ENCODE data around the gene THBS2. TPM values are rescaled to one million over a fixed set of nuclear protein-coding genes. Genes with fewer than 3 reads are reported as not detected.

The THBS2 gene
- total RNA-seq, 2 experiments from 2014 or later: not detected

DNA sequence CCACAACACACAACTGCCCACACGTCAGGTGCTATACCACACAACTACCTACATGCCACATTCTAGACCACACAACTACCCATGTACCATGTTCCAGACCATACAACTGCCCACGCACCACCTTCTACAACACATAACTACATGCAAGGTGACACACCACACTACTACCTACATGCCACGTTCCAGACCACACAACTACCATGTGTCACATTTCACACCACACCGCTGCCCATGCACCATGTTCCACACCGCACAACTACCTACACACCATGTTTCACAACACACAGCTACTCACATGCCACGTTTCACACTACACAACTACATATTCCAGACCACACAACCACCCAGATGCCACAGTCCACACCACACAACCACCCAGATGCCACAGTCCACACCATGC, 19.8 kb downstream of the THBS2 start:
- DNase-seq (no peak), ATAC-seq (no peak)
- H3K27ac Mint-ChIP-seq: no peak overlapping the region
- H3K9me3 Mint-ChIP-seq (ENCODE audit: insufficient read depth): peaks cover 6% of the 10 kb centered on the region
- H3K27me3 Mint-ChIP-seq (ENCODE audit: low read depth): no peaks in the 10 kb centered on the region
- no peaks in the 10 kb centered on the region for H3K36me3 Mint-ChIP-seq (ENCODE audit: low read depth)
- POLR2A ChIA-PET: no interaction called here
- H3K4me3 Mint-ChIP-seq: no peak overlapping the region
- no peaks in the 10 kb centered on the region for H3K4me1 Mint-ChIP-seq (ENCODE audit: low read depth)
- CTCF ChIA-PET: no interaction called here

DNA sequence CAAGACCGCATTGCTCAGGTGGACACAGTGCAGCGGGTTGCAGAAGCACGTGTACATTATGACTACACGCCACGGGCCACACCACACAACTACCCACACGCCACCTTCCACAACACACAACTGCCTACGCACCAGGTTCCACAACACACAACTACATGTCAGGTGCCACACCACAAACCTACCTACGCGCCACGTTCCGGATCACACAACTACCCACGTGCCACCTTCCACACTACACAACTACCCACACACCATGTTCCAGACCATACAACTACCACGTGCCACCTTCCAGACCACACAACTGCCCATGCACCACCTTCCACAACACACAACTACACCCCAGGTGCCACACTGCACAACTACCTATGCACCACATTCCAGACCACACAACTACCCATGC, 20.5 kb downstream of the THBS2 start:
- Mint-ChIP-seq H3K4me3 (no peak overlapping the region), H3K4me1 (ENCODE audit: low read depth) (no peaks in the 10 kb centered on the region), H3K36me3 (ENCODE audit: low read depth) (no peaks in the 10 kb centered on the region), H3K27ac (no peak overlapping the region), H3K9me3 (ENCODE audit: insufficient read depth) (peaks cover 6% of the 10 kb centered on the region), H3K27me3 (ENCODE audit: low read depth) (no peaks in the 10 kb centered on the region)
- ChIA-PET CTCF (no interaction called here), POLR2A (no interaction called here)
- ATAC-seq (no peak), DNase-seq (no peak)

DNA sequence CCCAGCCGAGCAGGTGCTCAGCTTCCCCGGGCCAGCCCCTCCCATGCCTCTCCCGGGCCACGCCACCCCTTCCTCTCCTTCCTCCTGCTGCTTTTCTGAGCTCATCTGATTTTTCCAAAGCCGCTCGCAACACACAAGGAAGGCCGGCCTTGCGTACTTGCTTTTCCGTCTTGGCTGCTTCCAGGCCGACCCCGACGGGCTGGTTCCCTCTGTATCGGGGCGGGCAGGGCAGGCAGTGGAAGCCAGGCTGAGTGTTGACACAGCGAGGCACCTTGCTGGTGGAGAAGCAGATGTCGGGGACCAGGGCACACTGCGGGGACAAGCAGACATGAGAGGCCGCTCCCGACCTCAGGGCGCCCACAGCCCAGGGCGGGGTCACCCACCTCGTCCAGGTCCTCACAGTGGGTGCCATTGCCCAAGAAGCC, 21.1 kb downstream of the THBS2 start:
- H3K27me3 Mint-ChIP-seq (ENCODE audit: low read depth): no peaks in the 10 kb centered on the region
- peaks cover 6% of the 10 kb centered on the region for H3K9me3 Mint-ChIP-seq (ENCODE audit: insufficient read depth)
- H3K27ac Mint-ChIP-seq: no peak overlapping the region
- CTCF ChIA-PET: no interaction called here
- POLR2A ChIA-PET: no interaction called here
- H3K36me3 Mint-ChIP-seq (ENCODE audit: low read depth): no peaks in the 10 kb centered on the region
- no peaks in the 10 kb centered on the region for H3K4me1 Mint-ChIP-seq (ENCODE audit: low read depth)
- H3K4me3 Mint-ChIP-seq: no peak overlapping the region
- no peak for DNase-seq
- no peak for ATAC-seq

DNA sequence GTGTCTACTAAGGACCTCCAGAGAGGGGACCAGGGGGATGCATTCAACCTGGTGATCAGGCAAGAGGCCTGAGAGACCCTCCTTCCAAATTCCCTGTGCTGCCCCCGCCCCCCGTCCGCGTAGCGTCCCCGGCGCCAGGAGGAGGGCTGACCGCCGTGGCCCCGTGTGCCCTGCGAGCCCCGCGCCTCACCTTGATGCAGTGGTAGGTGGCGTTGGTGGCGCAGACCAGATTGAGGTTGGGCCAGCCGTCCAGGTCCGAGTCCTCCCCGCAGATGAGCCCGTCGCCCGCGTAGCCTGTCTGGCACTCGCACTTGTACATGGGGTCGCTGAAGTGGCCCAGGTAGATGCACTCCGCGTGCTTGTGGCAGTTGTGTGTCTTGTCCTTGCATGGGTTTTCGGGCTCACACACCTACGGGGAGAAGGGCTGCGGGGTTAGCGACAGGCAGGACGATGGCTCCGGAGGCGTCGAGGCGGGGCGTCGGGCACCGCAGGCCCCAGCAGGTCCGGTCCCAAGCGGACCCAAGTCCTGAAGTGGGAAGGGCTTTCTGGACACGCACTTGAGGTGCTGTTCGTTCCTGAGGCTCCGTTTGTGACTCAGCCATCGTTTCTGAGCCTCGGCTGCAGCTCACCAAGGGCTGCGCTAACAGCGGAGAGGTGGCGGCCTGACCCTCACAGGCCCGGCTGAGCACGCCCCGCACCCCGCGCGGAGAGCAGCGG, 21.7 kb downstream of the THBS2 start:
- Mint-ChIP-seq H3K27me3 (ENCODE audit: low read depth) (no peaks in the 10 kb centered on the region), H3K9me3 (ENCODE audit: insufficient read depth) (peaks cover 6% of the 10 kb centered on the region), H3K4me1 (ENCODE audit: low read depth) (no peaks in the 10 kb centered on the region), H3K36me3 (ENCODE audit: low read depth) (no peaks in the 10 kb centered on the region), H3K27ac (no peak overlapping the region), H3K4me3 (no peak overlapping the region)
- CTCF ChIA-PET: no interaction called here
- DNase-seq (no peak), ATAC-seq (no peak)
- POLR2A ChIA-PET: no interaction called here

DNA sequence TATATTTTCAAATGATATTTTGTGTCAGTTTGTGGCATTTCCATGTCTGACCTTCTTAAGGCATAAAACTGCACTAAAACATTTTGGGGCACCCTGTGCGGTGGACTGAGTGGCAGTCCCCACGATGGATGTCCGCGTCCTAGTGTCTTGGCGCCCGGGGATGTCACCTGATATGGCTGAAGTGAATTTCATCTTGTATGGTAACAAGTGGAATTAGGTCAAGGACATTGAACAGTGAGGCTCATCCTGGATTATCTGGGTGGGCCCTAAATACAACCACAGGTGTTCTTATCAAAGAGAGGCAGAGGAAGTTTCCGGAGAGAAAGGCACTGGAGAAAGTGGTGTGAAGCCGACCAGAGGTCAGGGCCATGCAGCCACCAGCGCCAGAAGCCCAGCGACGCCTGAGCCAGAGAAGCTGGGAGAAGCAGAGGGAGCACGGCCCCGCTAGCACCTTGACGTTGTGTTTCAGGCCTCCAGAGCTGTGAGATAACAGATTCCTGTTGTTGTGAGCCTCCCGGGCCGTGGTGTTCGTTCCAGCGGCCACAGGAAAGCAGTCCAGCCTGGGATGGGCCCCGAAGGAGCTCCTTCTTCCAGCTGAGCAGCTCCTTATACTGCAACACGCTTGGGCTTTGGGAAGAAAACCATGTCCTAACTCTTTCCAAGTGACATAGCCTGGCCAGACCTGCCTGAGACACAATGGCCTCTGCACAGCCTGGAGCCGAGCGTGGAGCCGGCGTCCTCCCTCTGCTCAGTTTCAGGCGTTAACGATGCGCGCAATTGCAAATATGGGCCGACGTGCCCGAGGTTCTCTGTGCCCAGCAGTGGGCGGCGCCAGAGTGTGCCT, 22.5 kb downstream of the THBS2 start:
- no peak for DNase-seq
- Mint-ChIP-seq H3K27ac (no peak overlapping the region), H3K27me3 (ENCODE audit: low read depth) (no peaks in the 10 kb centered on the region), H3K4me1 (ENCODE audit: low read depth) (no peaks in the 10 kb centered on the region), H3K9me3 (ENCODE audit: insufficient read depth) (peaks cover 6% of the 10 kb centered on the region), H3K4me3 (no peak overlapping the region), H3K36me3 (ENCODE audit: low read depth) (no peaks in the 10 kb centered on the region)
- CTCF ChIA-PET: no interaction called here
- ATAC-seq: no peak
- POLR2A ChIA-PET: no interaction called here

DNA sequence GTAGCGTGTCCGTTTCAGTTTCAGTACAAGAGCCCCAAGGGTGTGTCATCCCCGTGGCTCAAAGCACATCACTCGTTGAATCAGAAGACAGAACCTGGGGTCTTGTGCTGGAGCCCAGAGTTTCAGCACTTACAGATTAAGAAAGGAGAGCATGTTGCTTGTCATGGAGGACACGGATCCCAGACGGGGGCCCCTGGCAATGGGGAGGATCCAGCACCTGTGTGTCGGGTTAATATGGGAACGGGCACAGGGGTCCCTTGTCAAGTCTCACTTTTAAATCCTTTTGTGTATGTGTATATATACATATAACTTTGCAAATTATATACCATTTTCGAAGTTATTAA, 23.4 kb downstream of the THBS2 start:
- ChIA-PET POLR2A (no interaction called here), CTCF (no interaction called here)
- ATAC-seq: no peak
- H3K4me1 Mint-ChIP-seq (ENCODE audit: low read depth): no peaks in the 10 kb centered on the region
- H3K36me3 Mint-ChIP-seq (ENCODE audit: low read depth): no peaks in the 10 kb centered on the region
- peaks cover 6% of the 10 kb centered on the region for H3K9me3 Mint-ChIP-seq (ENCODE audit: insufficient read depth)
- no peak overlapping the region for H3K27ac Mint-ChIP-seq
- DNase-seq: no peak
- H3K27me3 Mint-ChIP-seq (ENCODE audit: low read depth): no peaks in the 10 kb centered on the region
- no peak overlapping the region for H3K4me3 Mint-ChIP-seq

DNA sequence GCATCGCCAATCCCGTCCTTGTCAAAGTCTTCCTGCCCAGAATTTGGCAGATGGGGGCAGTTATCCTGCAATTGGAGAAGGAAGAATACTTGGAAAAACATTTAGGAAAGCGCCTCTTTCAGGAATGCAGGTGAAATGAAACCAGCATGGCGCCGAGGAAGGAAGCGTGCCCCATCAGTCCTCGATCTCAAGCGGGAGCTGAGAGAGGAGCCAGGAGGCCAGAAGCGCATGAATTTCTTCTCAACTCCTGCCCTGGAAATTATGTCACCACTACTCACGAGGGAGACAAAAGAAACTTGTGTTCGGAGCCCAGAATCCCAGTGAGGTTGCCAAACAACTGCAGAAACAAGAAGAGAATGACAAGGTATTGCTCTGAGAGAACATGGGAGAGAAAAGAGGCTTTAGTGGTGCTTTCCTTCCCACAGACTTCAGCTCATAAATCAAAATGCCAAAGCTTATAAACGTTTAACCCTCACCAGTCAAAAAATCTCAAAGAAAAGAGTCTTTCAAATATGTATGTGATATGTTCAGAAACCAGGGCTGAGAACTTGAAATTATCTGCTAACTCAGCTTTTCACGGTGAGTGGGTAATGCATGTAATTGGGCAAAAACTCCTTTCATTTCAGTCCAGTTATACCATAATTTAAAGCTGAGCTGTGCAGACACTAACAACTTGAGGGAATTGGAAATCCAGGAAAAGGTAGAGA, 23.9 kb downstream of the THBS2 start:
- POLR2A ChIA-PET: no interaction called here
- no peaks in the 10 kb centered on the region for H3K4me1 Mint-ChIP-seq (ENCODE audit: low read depth)
- DNase-seq (no peak), ATAC-seq (no peak)
- no peaks in the 10 kb centered on the region for H3K27me3 Mint-ChIP-seq (ENCODE audit: low read depth)
- no peak overlapping the region for H3K27ac Mint-ChIP-seq
- no peaks in the 10 kb centered on the region for H3K36me3 Mint-ChIP-seq (ENCODE audit: low read depth)
- H3K4me3 Mint-ChIP-seq: no peak overlapping the region
- peaks cover 5% of the 10 kb centered on the region for H3K9me3 Mint-ChIP-seq (ENCODE audit: insufficient read depth)
- CTCF ChIA-PET: no interaction called here

DNA sequence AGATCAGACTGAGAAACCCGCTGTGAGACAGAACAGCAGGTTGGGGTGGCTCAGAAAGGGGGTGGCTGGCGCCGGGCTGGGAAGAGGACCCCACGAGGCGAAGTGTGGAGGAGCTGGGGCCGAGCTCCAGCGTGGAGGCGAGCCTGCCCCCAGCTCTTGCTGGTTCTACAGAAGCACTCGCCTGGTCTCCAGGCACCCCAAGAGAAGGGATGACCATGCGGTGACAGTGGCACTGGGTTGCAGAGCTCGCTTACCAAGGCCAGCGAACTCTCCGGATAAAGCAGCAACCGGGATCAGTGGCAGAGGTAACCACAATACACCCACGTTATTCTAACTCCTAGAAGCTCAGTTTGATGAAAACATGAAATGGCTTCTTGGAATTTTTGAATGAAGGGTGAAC, 26.5 kb downstream of the THBS2 start:
- ChIA-PET POLR2A (no interaction called here), CTCF (no interaction called here)
- DNase-seq (no peak), ATAC-seq (no peak)
- Mint-ChIP-seq H3K27me3 (ENCODE audit: low read depth) (no peaks in the 10 kb centered on the region), H3K9me3 (ENCODE audit: insufficient read depth) (no peaks in the 10 kb centered on the region), H3K4me3 (no peak overlapping the region), H3K27ac (no peak overlapping the region), H3K4me1 (ENCODE audit: low read depth) (no peaks in the 10 kb centered on the region), H3K36me3 (ENCODE audit: low read depth) (no peaks in the 10 kb centered on the region)

DNA sequence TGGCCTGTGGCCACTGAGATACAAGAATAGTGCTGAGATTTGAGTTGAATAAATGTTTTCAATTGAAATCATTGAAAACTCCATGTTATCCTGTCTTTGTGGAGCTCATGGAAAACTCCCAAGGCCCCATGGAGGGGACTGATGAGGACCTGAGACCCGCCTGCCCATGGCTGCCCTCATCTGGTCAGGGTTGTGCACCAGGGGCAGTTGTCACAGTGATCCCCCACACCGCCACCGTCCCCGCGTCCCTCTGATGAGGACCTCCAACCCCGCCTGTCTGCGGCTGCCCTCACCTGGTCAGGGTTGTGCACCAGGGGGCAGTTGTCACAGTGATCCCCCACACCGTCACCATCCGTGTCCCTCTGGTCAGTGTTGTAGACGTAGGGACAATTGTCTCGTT, 27.8 kb downstream of the THBS2 start:
- POLR2A ChIA-PET: no interaction called here

DNA sequence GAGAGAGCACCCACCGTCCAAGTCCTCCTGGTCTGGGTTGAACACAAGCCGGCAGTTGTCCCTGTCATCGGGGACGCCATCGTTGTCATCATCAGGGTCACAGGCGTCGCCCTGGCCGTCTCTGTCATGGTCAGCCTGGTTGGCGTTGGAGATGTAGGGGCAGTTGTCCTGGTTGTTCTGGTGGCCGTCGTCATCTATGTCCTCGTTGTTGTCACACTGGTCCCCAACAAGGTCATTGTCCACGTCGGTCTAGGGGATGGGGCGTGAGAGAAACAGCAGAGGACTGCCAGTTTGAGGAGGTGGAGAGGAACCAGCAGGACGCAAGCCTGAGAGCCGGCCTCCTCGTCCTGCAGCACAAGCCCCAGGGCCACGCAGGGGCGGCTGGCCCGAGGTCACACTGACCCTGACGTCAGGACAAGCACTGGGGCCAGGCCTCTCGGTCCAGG, 28.5 kb downstream of the THBS2 start:
- Mint-ChIP-seq H3K27ac (no peak overlapping the region), H3K9me3 (ENCODE audit: insufficient read depth) (no peaks in the 10 kb centered on the region), H3K4me1 (ENCODE audit: low read depth) (no peaks in the 10 kb centered on the region), H3K36me3 (ENCODE audit: low read depth) (no peaks in the 10 kb centered on the region), H3K4me3 (no peak overlapping the region), H3K27me3 (ENCODE audit: low read depth) (no peaks in the 10 kb centered on the region)
- CTCF ChIA-PET: no interaction called here
- POLR2A ChIA-PET: no interaction called here
- DNase-seq (no peak), ATAC-seq (no peak)

More for the DNA sequence above, 27.8 kb downstream of the THBS2 start:
- Mint-ChIP-seq H3K9me3 (ENCODE audit: insufficient read depth) (no peaks in the 10 kb centered on the region), H3K36me3 (ENCODE audit: low read depth) (no peaks in the 10 kb centered on the region), H3K4me3 (no peak overlapping the region), H3K27me3 (ENCODE audit: low read depth) (no peaks in the 10 kb centered on the region), H3K27ac (no peak overlapping the region), H3K4me1 (ENCODE audit: low read depth) (no peaks in the 10 kb centered on the region)
- no peak for ATAC-seq
- CTCF ChIA-PET: no interaction called here
- DNase-seq: no peak

DNA sequence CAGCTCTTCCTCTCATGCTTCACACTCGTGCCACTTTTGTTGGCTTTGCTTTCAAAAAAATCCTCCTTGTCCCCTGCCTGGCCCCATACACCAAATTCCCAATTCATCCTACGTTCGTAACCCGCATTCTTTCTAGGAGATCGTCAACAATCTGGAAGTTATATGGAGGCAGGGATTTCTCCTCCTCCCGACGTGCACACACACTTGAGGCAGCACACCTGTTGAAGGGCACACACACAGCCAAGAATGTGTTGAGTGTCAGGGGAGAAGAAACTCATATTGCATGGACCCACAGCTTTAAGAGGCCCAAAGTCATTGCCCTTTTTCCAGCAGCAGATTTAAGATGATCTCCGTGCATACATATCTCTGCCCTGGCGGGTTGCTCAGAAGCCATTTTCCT, 28.9 kb downstream of the THBS2 start:
- Mint-ChIP-seq H3K36me3 (ENCODE audit: low read depth) (no peaks in the 10 kb centered on the region), H3K27ac (no peak overlapping the region), H3K4me1 (ENCODE audit: low read depth) (no peaks in the 10 kb centered on the region), H3K4me3 (no peak overlapping the region), H3K9me3 (ENCODE audit: insufficient read depth) (no peaks in the 10 kb centered on the region), H3K27me3 (ENCODE audit: low read depth) (no peaks in the 10 kb centered on the region)
- ATAC-seq (no peak), DNase-seq (no peak)
- ChIA-PET POLR2A (no interaction called here), CTCF (no interaction called here)

DNA sequence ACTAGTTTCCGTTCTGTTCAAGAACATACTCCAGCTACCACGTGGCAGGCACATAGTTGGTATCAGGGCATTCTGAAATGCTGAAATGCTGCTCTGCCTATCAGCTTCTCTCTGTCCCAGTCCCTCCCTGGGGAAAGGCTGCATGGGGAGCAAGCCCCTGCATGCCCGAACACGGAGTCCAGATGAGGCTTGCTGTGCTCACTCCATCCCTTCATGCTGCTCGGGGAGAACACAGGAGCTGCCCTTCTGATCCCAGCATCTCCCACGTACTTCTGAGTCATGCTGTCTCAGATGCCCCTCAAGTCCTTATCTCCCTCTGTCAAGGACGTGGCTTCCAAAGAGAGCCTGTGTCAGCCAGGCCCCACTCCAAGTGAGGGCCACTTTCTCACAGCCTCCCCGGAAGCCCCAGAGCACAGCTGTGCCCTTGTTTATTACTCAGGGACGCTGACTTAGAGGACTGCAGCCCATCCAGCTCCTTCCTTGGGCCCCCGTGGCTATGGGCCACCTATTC, 29.4 kb downstream of the THBS2 start:
- DNase-seq (no peak), ATAC-seq (no peak)
- H3K36me3 Mint-ChIP-seq (ENCODE audit: low read depth): no peaks in the 10 kb centered on the region
- no peaks in the 10 kb centered on the region for H3K4me1 Mint-ChIP-seq (ENCODE audit: low read depth)
- ChIA-PET POLR2A (no interaction called here), CTCF (no interaction called here)
- H3K27ac Mint-ChIP-seq: no peak overlapping the region
- H3K4me3 Mint-ChIP-seq: no peak overlapping the region
- no peaks in the 10 kb centered on the region for H3K9me3 Mint-ChIP-seq (ENCODE audit: insufficient read depth)
- no peaks in the 10 kb centered on the region for H3K27me3 Mint-ChIP-seq (ENCODE audit: low read depth)
